WTC11 (cell line): ENCODE results near the gene SLAMF7. TPM values are rescaled to one million over a fixed set of nuclear protein-coding genes. Genes with fewer than 3 reads are reported as not detected.

ENCODE experiments used
- ATAC-seq: fragments of 200-7000 bp; cut with Tn5 transposase; 2 replicates; pipeline ENCODE4 v1.10.0; 2021; ENCODE audit warnings: mild to moderate bottlenecking, moderate library complexity
- CTCF ChIA-PET: fragments of 300-600 bp; sonication (Branson Sonifier 250); formaldehyde crosslinking; loops from one replicate; lab custom pipeline; 2021; ENCODE audit warnings: antibody characterized with exemption; lab: Charles Lee
- POLR2A ChIA-PET: fragments of 350-600 bp; sonication (Branson Sonifier 250); formaldehyde crosslinking; loops from one replicate; lab custom pipeline; 2021; ENCODE audit warnings: antibody characterized with exemption; lab: Charles Lee
- DNase-seq: peaks from one replicate; pipeline ENCODE4 v3.0.0; 2021; ENCODE audit warnings: low spot score
- H3K27ac Mint-ChIP-seq: 2 replicates; pipeline ENCODE4 v1.8.0; 2021; ENCODE audit warnings: mixed read lengths
- H3K27me3 Mint-ChIP-seq: 2 replicates; pipeline ENCODE4 v1.8.0; 2021; ENCODE audit warnings: low read depth, mild to moderate bottlenecking, moderate library complexity, mixed read lengths
- H3K36me3 Mint-ChIP-seq: 2 replicates; pipeline ENCODE4 v1.8.0; 2021; ENCODE audit warnings: mixed read lengths
- H3K4me1 Mint-ChIP-seq: 2 replicates; pipeline ENCODE4 v1.8.0; 2022; ENCODE audit warnings: mixed read lengths
- H3K4me3 Mint-ChIP-seq: 2 replicates; pipeline ENCODE4 v1.8.0; 2021; ENCODE audit warnings: mild to moderate bottlenecking, moderate library complexity, mixed read lengths
- H3K9me3 Mint-ChIP-seq: 2 replicates; pipeline ENCODE4 v1.8.0; 2021; ENCODE audit warnings: mixed read lengths
- ATF2 ChIP-seq: sonication (generic); formaldehyde crosslinking; IDR thresholded peaks from 2 replicates; pipeline ENCODE4 v1.8.1; 2022; ENCODE audit warnings: low read depth, missing genetic modification reagents, borderline replicate concordance
- ELF4 ChIP-seq: sonication (generic); formaldehyde crosslinking; IDR thresholded peaks from 2 replicates; pipeline ENCODE4 v1.8.1; 2022; ENCODE audit warnings: low read depth, mild to moderate bottlenecking, moderate library complexity, missing genetic modification reagents
- ESRRA ChIP-seq: sonication (generic); formaldehyde crosslinking; IDR thresholded peaks from 2 replicates; pipeline ENCODE4 v1.8.1; 2022; ENCODE audit warnings: mild to moderate bottlenecking, missing genetic modification reagents, borderline replicate concordance
- GABPB1 ChIP-seq: sonication (generic); formaldehyde crosslinking; IDR thresholded peaks from 2 replicates; pipeline ENCODE4 v1.8.1; 2023; ENCODE audit warnings: mild to moderate bottlenecking, missing genetic modification reagents
- MLX ChIP-seq: sonication (generic); formaldehyde crosslinking; IDR thresholded peaks from 2 replicates; pipeline ENCODE4 v1.8.1; 2023; ENCODE audit warnings: mild to moderate bottlenecking, missing genetic modification reagents, moderate library complexity
- MXD4 ChIP-seq: fragments of 250-450 bp; sonication (Bioruptor Pico); IDR thresholded peaks from 2 replicates; pipeline ENCODE4 v1.8.0; 2021; ENCODE audit warnings: mild to moderate bottlenecking, moderate library complexity, borderline replicate concordance
- NFYB ChIP-seq: sonication (generic); formaldehyde crosslinking; conservative IDR thresholded peaks from 2 replicates; pipeline ENCODE4 v1.8.0; 2022; ENCODE audit warnings: low read depth, missing genetic modification reagents
- NR1H2 ChIP-seq: sonication (generic); formaldehyde crosslinking; IDR thresholded peaks from 2 replicates; pipeline ENCODE4 v1.9.0; 2021; ENCODE audit warnings: mild to moderate bottlenecking, moderate library complexity, missing genetic modification reagents
- PRRX2 ChIP-seq: fragments of 250-450 bp; sonication (Bioruptor Pico); IDR thresholded peaks from 2 replicates; pipeline ENCODE4 v1.8.0; 2021; ENCODE audit warnings: mild to moderate bottlenecking
- RORB ChIP-seq: fragments of 250-450 bp; sonication (Bioruptor Pico); IDR thresholded peaks from 2 replicates; pipeline ENCODE4 v1.9.0; 2021; ENCODE audit warnings: mild to moderate bottlenecking
- TCF7 ChIP-seq: sonication (generic); formaldehyde crosslinking; IDR thresholded peaks from 2 replicates; pipeline ENCODE4 v1.8.0; 2022; ENCODE audit warnings: mild to moderate bottlenecking, low read depth, missing genetic modification reagents, moderate library complexity
- ZMAT4 ChIP-seq: fragments of 250-450 bp; sonication (Bioruptor Pico); IDR thresholded peaks from 2 replicates; pipeline ENCODE4 v1.9.0; 2021; ENCODE audit warnings: mild to moderate bottlenecking
- ZNF396 ChIP-seq: fragments of 250-450 bp; sonication (Bioruptor Pico); IDR thresholded peaks from 2 replicates; pipeline ENCODE4 v1.8.0; 2021; ENCODE audit warnings: mild to moderate bottlenecking, moderate library complexity, borderline replicate concordance
- ZNF671 ChIP-seq: fragments of 250-450 bp; sonication (Bioruptor Pico); IDR thresholded peaks from 2 replicates; pipeline ENCODE4 v1.8.0; 2021; ENCODE audit warnings: mild to moderate bottlenecking
- total RNA-seq: library from RNA; stranded (reverse); gene quantifications from 3 replicates; pipeline ENCODE4 v1.2.3, GENCODE V29; 2021
- TF ChIP-seq, protein P1 (sequence below): sonication (generic); formaldehyde crosslinking; IDR thresholded peaks from 2 replicates; pipeline ENCODE4 v1.8.0; 2023; ENCODE audit warnings: missing genetic modification reagents
- TF ChIP-seq, protein P2 (sequence below): sonication (generic); formaldehyde crosslinking; conservative IDR thresholded peaks from 2 replicates; pipeline ENCODE4 v1.8.1; 2023; ENCODE audit warnings: mild to moderate bottlenecking, low read depth, missing genetic modification reagents, moderate library complexity
- TF ChIP-seq, protein P3 (sequence below): sonication (generic); formaldehyde crosslinking; IDR thresholded peaks from 2 replicates; pipeline ENCODE4 v1.8.1; 2023; ENCODE audit warnings: mild to moderate bottlenecking, missing genetic modification reagents
- TF ChIP-seq, protein P4 (sequence below): sonication (generic); formaldehyde crosslinking; IDR thresholded peaks from 2 replicates; pipeline ENCODE4 v1.8.1; 2023; ENCODE audit warnings: mild to moderate bottlenecking, missing genetic modification reagents, borderline replicate concordance
- TF ChIP-seq, protein P5 (sequence below): fragments of 250-450 bp; sonication (Bioruptor Pico); IDR thresholded peaks from 2 replicates; pipeline ENCODE4 v1.9.0; 2021; ENCODE audit warnings: mild to moderate bottlenecking, borderline replicate concordance

SLAMF7 gene
- total RNA-seq, 1 experiment from 2014 or later, result 0.15 TPM

DNA sequence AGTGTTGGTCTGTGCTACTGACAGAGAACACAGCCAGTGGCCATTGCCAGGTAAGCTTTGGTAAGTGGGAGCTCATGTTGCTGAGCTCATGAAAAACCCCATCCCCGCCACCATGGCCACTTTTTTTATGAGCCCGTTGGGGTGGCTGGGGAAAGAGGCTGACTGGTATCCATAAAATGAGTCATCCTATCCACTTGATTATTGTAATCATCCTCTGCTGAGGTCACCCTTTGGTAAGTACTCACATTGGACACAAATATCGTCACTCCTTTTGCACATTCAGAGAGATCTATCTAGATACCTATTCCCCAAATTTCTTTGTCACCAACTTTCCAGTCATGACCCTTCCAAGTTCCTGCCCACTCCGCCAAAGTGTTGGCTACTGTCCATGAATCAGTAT is 22.0 kb downstream of the SLAMF7 start:
- Mint-ChIP-seq H3K4me1 (no peaks in the 10 kb centered on the region), H3K27ac (no peak overlapping the region)
- TF ChIP-seq ESRRA (CRISPR knock-in tag), result no peak
- TF ChIP-seq RORB (CRISPR knock-in tag), result no peak
- TF ChIP-seq MXD4 (CRISPR knock-in tag), result no peak
- TF ChIP-seq, protein P1, sequence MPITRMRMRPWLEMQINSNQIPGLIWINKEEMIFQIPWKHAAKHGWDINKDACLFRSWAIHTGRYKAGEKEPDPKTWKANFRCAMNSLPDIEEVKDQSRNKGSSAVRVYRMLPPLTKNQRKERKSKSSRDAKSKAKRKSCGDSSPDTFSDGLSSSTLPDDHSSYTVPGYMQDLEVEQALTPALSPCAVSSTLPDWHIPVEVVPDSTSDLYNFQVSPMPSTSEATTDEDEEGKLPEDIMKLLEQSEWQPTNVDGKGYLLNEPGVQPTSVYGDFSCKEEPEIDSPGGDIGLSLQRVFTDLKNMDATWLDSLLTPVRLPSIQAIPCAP (CRISPR knock-in tag), result no peak
- TF ChIP-seq, protein P2, sequence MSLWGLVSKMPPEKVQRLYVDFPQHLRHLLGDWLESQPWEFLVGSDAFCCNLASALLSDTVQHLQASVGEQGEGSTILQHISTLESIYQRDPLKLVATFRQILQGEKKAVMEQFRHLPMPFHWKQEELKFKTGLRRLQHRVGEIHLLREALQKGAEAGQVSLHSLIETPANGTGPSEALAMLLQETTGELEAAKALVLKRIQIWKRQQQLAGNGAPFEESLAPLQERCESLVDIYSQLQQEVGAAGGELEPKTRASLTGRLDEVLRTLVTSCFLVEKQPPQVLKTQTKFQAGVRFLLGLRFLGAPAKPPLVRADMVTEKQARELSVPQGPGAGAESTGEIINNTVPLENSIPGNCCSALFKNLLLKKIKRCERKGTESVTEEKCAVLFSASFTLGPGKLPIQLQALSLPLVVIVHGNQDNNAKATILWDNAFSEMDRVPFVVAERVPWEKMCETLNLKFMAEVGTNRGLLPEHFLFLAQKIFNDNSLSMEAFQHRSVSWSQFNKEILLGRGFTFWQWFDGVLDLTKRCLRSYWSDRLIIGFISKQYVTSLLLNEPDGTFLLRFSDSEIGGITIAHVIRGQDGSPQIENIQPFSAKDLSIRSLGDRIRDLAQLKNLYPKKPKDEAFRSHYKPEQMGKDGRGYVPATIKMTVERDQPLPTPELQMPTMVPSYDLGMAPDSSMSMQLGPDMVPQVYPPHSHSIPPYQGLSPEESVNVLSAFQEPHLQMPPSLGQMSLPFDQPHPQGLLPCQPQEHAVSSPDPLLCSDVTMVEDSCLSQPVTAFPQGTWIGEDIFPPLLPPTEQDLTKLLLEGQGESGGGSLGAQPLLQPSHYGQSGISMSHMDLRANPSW, result no peak
- no peak for TF ChIP-seq NFYB
- no peak for TF ChIP-seq MLX
- no peak for TF ChIP-seq ZMAT4
- TF ChIP-seq, protein P3, sequence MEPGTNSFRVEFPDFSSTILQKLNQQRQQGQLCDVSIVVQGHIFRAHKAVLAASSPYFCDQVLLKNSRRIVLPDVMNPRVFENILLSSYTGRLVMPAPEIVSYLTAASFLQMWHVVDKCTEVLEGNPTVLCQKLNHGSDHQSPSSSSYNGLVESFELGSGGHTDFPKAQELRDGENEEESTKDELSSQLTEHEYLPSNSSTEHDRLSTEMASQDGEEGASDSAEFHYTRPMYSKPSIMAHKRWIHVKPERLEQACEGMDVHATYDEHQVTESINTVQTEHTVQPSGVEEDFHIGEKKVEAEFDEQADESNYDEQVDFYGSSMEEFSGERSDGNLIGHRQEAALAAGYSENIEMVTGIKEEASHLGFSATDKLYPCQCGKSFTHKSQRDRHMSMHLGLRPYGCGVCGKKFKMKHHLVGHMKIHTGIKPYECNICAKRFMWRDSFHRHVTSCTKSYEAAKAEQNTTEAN (CRISPR knock-in tag), result no peak
- no peak for TF ChIP-seq NR1H2 (CRISPR knock-in tag)
- TF ChIP-seq ELF4, result no peak
- TF ChIP-seq, all 79 proteins: peak for 0
- DNase-seq (no peak), ATAC-seq (no peak)
- peaks cover under 1% of the 10 kb centered on the region; the same call in 1 of the 2 replicates for H3K9me3 Mint-ChIP-seq
- no peak overlapping the region for H3K4me3 Mint-ChIP-seq
- ChIA-PET CTCF (no interaction called here), POLR2A (no interaction called here)
- H3K36me3 Mint-ChIP-seq, result no peaks in the 10 kb centered on the region
- no peaks in the 10 kb centered on the region for H3K27me3 Mint-ChIP-seq

GRCh38 chr1:160761886-160762285 is 22.8 kb downstream of the SLAMF7 start:
- Mint-ChIP-seq H3K36me3 (no peaks in the 10 kb centered on the region), H3K27ac (no peak overlapping the region), H3K27me3 (peaks cover 3% of the 10 kb centered on the region; the same call in 1 of the 2 replicates), H3K4me3 (no peak overlapping the region), H3K9me3 (peaks cover 6% of the 10 kb centered on the region; the same call in 1 of the 2 replicates), H3K4me1 (no peaks in the 10 kb centered on the region)
- ATAC-seq (no peak), DNase-seq (no peak)
- POLR2A ChIA-PET, result no interaction called here
- CTCF ChIA-PET, result interaction anchor here (1.5 kb wide), 1 partner anchor 18 kb away, joined by 4 read pairs; no protein-coding TSS in a partner anchor
- no peak for TF ChIP-seq ZNF396 (CRISPR knock-in tag)
- TF ChIP-seq NR1H2 (CRISPR knock-in tag), result no peak
- TF ChIP-seq, protein P4, sequence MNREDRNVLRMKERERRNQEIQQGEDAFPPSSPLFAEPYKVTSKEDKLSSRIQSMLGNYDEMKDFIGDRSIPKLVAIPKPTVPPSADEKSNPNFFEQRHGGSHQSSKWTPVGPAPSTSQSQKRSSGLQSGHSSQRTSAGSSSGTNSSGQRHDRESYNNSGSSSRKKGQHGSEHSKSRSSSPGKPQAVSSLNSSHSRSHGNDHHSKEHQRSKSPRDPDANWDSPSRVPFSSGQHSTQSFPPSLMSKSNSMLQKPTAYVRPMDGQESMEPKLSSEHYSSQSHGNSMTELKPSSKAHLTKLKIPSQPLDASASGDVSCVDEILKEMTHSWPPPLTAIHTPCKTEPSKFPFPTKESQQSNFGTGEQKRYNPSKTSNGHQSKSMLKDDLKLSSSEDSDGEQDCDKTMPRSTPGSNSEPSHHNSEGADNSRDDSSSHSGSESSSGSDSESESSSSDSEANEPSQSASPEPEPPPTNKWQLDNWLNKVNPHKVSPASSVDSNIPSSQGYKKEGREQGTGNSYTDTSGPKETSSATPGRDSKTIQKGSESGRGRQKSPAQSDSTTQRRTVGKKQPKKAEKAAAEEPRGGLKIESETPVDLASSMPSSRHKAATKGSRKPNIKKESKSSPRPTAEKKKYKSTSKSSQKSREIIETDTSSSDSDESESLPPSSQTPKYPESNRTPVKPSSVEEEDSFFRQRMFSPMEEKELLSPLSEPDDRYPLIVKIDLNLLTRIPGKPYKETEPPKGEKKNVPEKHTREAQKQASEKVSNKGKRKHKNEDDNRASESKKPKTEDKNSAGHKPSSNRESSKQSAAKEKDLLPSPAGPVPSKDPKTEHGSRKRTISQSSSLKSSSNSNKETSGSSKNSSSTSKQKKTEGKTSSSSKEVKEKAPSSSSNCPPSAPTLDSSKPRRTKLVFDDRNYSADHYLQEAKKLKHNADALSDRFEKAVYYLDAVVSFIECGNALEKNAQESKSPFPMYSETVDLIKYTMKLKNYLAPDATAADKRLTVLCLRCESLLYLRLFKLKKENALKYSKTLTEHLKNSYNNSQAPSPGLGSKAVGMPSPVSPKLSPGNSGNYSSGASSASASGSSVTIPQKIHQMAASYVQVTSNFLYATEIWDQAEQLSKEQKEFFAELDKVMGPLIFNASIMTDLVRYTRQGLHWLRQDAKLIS (CRISPR knock-in tag), result no peak
- TF ChIP-seq PRRX2, result no peak
- TF ChIP-seq ZNF671 (CRISPR knock-in tag), result no peak
- TF ChIP-seq NFYB, result no peak
- TF ChIP-seq TCF7, result no peak
- TF ChIP-seq GABPB1 (CRISPR knock-in tag), result no peak
- TF ChIP-seq, protein P5, sequence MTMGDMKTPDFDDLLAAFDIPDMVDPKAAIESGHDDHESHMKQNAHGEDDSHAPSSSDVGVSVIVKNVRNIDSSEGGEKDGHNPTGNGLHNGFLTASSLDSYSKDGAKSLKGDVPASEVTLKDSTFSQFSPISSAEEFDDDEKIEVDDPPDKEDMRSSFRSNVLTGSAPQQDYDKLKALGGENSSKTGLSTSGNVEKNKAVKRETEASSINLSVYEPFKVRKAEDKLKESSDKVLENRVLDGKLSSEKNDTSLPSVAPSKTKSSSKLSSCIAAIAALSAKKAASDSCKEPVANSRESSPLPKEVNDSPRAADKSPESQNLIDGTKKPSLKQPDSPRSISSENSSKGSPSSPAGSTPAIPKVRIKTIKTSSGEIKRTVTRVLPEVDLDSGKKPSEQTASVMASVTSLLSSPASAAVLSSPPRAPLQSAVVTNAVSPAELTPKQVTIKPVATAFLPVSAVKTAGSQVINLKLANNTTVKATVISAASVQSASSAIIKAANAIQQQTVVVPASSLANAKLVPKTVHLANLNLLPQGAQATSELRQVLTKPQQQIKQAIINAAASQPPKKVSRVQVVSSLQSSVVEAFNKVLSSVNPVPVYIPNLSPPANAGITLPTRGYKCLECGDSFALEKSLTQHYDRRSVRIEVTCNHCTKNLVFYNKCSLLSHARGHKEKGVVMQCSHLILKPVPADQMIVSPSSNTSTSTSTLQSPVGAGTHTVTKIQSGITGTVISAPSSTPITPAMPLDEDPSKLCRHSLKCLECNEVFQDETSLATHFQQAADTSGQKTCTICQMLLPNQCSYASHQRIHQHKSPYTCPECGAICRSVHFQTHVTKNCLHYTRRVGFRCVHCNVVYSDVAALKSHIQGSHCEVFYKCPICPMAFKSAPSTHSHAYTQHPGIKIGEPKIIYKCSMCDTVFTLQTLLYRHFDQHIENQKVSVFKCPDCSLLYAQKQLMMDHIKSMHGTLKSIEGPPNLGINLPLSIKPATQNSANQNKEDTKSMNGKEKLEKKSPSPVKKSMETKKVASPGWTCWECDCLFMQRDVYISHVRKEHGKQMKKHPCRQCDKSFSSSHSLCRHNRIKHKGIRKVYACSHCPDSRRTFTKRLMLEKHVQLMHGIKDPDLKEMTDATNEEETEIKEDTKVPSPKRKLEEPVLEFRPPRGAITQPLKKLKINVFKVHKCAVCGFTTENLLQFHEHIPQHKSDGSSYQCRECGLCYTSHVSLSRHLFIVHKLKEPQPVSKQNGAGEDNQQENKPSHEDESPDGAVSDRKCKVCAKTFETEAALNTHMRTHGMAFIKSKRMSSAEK (CRISPR knock-in tag), result no peak
- TF ChIP-seq ATF2 (CRISPR knock-in tag), result no peak
